NCI-H2107 treated with DMSO at 0.1 percent for 48 hours (cell line): ENCODE measurements around the gene GJA9.

Experiments used
- DNase-seq: peaks from one replicate; lab custom pipeline; 2025; ENCODE audit not compliant: unreplicated experiment; lab: John Stamatoyannopoulos, UW

Gene GJA9

DNA sequence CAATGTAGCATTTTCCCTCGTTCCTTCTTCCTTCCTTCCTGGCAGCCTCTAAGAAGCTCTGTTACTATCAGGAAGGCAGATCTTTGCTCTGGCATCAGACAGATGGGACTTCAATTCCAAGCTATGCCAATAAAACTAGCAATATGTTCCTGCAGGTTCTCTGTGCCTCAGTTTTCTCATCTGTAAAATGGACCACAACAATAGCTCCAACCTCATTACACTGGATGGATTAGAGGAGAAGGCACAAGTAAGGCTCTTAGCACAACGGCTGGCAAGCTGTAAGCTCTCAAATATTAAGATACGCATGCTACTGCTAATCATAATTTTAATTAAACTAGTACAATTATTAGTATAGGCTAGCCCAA is 49.0 kb downstream of the GJA9 start:
- no peak for DNase-seq

DNA sequence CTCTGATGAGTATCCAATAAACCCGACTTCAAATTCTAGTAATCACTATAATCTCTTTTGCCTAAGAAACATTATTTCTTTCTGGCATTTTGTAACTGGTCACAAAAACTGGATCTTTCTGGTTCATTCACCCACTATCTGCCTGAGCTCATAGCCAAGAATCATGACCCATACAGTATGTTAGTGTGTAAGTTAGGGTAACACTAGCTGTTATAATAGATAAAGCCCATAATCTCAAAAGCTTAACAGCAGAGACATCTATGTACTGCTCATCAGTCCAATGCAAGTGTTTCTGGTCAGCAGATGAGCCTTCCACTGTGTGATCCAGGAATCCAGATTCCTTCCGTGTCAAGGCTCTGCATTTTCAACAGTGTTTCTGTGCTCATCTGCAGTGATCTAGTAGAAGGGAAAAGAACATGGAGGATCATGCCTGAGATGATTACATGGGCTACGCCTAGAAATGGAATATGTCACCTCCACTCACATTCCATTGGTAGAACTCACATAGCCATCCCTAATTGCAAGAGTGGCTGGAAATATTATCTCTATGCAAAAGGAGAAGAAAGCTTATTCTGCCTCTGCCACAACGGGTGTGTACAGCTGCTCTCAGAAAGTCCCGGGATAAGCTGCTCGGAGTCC is 49.5 kb downstream of the GJA9 start:
- DNase-seq = no peak

DNA sequence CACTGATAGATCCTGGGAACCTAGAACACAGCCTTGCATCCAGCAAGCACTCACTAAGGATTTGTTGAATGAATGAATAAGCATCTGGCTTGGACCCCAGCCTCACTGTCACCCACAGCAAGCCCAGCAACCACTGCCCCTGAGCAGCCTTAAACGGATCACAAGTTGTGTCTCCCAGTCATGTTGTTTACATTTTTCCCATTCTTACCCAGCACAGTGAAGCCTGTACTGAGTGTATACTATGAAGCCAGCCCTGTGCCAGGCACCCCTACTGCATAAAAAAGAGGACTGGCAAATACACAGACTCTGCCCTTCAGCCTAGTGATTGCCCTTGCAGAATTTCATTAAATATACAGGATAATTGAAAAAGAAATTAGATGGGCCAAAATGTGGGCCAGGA is 52.0 kb downstream of the GJA9 start:
- DNase-seq = no peak

DNA sequence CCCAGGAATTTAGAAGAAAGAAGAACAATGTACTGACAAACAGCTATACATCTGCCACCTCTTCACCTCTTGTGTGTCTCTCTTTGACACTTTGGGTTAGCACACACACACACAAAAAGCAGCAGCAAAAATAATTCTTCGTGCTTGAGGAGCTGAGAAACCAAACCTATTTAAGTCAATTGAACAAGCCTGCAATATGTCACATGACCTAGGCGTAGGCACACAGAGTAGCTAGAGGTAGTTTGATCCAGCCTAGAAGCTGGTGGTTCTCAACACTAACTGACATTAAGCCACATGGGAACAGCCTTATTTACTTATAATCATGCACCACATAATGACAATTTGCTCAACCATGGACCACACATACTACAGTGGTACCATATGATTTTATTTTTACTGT is 54.1 kb downstream of the GJA9 start:
- peak; percentile 94 for DNase-seq

DNA sequence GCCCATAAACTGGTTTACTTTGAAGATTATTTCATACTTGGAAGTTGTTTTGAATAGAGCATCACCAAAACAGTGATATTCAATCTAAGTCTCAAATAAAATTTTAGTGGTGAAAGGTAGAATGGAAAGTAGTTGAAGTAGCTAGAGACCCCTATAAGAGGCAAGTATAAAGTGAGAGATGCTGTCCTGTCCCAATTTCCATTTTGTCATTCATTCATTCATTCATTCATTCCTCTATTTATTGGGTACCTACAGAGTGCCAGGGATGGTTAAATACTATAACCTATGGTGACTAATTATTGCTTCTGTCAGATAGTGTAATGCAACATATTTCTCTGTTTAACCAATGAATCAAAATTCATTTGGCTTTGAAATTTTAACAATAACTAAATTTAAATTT is 54.5 kb downstream of the GJA9 start:
- DNase-seq = no peak

DNA sequence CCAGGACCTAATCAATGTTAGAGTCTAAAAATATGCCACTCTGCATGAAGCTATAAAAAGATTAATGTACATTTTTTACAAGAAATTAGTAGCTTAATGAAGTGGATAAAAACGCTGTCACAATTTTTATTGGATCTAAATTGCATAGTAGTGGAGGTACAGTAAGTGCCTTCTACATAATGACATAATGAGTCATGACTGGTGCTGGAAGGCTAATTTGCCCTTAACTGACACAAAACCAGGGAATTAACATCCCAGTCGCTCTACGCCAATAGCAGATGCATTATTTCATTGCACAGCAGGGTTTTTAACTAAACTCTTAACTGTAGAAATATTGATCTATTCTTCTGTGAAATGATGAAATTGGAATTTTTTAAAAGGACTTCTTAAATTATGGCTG is 55.1 kb downstream of the GJA9 start:
- DNase-seq = peak; percentile 95
